IPS-18c (cell line): ENCODE results near the gene TGFB2.

Experiments
- H3K4me3 ChIP-seq: 2 replicates; pipeline ENCODE4 v1.7.0; 2013; ENCODE audit warnings: low read depth, mild to moderate bottlenecking, low read length, moderate library complexity; ENCODE audit not compliant: insufficient read depth
- H3K9me3 ChIP-seq: one replicate; pipeline ENCODE4 v1.6.1; 2013; ENCODE audit warnings: mild to moderate bottlenecking, low read length, moderate library complexity; ENCODE audit not compliant: control insufficient read depth, insufficient read depth

The TGFB2 gene

GRCh38 chr1:218459450-218459849 lies 114.3 kb downstream of the TGFB2 start:
- Histone ChIP-seq H3K4me3 (no peak overlapping the region), H3K9me3 (no peaks in the 10 kb centered on the region)

DNA sequence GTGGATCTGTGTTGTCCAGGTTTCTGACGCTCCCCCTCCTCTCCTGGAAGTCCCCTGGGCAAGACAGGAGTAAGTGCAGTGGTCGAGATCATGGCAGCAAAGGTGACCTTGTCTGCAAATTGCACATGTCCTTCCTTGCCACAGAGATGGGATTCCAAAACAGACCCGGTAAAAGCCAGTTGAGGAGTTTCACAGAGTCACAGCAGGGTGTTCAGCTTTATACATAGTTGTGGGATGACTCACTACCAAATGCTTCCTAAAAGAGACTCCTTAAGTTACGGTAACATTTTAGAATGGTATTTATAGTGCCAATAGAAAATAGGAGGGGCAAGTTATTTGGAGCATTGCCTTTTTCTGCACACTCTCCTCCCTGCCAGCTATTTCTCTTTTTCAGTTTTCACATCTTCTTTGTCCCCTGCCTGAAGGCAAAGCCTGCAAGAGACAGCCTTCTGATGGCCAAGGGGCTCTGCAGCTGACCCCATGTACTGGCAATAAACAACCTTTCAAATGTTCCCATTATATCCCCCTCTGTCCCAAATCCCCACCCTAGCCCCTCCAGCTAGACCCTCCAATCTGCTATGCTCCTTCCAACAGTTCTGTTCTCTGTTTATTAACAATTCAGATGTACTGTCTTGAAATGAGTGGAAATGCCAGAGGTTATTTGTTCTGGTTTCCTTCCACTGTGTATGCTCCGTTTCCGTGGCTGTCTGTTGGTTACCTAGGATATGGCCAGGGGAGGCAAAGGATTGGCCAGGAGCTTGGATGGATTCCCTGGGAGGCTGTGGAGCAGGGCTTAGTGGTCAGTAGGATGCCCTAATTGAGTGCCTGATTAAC lies 115.0 kb downstream of the TGFB2 start:
- Histone ChIP-seq H3K4me3 (no peak overlapping the region), H3K9me3 (no peaks in the 10 kb centered on the region)

GRCh38 chr1:218461351-218461750 lies 116.2 kb downstream of the TGFB2 start:
- no peaks in the 10 kb centered on the region for H3K9me3 ChIP-seq
- no peak overlapping the region for H3K4me3 ChIP-seq

DNA sequence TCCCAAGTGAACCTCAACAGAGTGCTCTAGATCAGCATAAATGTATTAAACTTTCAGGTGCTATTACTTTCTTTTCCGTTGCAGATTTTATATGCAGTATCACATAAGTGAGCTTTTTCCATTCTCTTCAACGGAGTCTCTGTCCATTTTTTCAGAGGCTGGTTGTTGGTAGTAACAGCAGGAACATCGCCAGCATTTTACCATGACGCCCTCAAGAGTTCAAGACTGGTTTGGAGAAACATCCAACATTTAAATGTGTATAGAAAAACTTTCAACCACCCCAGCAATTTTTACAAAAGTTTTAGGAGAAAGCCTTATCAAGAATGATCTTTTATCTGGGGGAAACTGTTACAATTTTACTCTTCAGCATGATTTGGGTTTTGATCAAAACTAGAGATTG lies 117.0 kb downstream of the TGFB2 start:
- H3K9me3 ChIP-seq = no peaks in the 10 kb centered on the region
- H3K4me3 ChIP-seq = no peak overlapping the region

GRCh38 chr1:218462587-218462986 lies 117.5 kb downstream of the TGFB2 start:
- Histone ChIP-seq H3K4me3 (no peak overlapping the region), H3K9me3 (no peaks in the 10 kb centered on the region)

DNA sequence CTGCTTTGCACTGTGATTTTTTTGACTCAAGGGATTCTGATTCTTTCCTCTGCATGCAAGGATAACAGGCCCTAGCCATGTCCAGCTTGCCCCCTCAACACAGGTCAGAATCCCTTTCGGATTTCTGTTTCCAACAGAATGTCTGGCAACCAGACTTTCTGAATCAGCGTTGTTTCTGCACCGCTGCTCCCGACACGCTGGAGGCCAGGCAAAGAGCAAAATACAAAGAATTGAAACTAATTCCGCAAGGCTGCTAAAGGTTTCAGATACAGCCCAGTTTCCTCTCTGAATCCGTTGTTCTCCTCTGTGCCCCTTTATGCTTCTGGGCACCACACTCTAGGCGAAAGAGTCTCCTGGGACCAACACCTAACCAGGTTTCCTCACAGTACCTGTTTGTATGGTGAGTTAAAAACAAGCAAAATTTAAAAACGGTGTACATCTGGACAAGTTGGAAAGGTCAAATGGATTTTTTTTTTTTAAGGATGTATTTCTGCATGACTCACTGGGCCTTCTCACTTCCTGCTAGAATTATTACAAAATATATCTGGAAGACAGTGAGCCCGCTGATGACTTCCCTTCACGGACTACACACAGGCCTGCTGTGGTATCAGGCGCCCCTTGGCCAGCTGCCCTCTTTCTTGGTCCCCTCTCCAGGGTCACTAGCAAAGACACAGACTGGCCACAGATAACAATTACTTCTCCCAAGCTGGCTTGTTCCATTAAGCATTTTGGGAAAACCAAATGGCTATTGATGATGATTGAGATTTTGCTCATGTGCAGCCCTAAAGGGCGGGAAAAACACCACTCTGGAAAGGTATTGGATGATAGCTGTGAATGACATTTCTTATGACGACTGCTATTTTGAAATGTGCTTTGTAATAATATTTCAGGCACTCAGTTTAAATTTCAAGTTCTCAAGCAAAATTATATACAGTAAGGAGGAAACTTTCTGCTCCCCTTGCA lies 118.3 kb downstream of the TGFB2 start:
- no peaks in the 10 kb centered on the region for H3K9me3 ChIP-seq
- no peak overlapping the region for H3K4me3 ChIP-seq

- Histone ChIP-seq H3K4me3 (no peak overlapping the region), H3K9me3 (no peaks in the 10 kb centered on the region)
Observed at GRCh38 chr1:218464871-218465270, 119.7 kb downstream of the TGFB2 start.

DNA sequence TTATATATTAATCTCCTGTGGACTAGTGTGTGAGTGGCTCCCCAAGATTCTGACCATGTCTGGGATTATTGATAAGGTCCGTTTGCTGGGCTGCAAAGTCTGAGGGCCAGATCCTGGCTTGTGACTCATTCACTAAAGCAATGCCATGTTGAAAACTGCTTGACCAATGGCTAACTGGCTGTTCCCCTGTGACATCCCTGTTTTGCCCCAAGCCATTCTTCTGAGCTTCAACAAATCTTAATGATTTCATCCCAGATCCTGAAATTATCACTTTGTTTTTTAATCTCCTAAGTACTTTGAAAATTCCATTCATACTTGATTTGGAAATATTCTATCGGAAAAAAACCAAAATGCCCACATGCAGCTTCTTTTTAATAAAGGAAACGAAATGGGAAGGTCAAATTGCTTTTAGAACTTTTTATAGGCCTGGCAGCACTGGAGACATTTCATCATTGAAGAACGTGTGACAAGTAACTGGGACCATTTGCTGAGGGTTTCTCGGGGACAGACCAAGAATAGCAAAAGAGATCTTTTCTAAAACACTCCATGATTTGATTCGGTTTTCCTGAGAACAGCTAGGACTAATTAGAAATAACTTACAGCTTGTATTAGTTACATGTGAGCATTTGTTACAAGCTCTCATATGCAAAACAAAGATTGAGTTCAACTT lies 121.3 kb downstream of the TGFB2 start:
- H3K9me3 ChIP-seq = no peaks in the 10 kb centered on the region
- H3K4me3 ChIP-seq = no peak overlapping the region

DNA sequence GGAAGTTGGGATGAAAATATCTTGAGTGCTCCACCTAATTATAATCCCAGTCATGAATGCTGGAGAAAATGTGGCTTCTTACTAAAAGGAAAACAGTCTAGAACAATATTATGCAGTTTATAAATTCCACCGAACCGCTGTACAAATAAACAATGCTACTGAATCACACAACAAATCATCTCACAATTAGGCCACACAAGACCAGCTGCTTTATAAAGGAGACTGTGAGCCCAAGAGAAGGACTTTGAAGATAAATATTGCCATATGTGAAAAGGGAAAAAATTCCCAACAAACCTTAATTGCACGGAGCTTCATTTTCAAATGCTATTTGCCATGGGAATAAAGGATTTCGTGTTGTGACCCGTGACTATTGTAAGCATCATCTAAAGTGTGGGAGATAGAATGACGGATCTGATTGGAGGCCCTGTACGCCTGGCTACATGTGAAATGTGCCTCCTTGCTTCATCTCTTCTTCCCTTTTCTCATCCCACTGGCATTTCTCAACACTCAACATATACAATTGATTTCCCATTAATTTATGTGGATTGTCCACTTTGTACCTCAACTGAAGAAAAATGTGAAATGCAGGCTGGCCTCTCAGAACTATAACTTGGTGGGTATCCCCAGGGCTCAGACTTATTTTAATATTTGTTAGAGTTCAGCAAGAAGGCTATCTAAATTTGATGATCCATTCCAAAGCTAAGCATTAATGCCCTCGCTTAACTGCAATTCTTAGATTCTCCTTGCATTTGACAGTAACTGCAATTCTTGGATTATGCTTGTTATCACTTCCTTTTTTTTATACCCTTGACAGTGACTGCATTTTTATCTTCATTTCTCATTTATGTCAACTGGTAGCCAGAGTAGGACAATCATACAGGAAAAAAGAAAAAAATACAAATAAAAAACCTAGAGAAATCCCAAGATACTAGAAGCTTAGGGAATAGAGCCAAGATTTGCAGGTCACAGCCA lies 122.3 kb downstream of the TGFB2 start:
- no peaks in the 10 kb centered on the region for H3K9me3 ChIP-seq

GRCh38 chr1:218468711-218469110 lies 123.6 kb downstream of the TGFB2 start:
- Histone ChIP-seq H3K4me3 (no peak overlapping the region), H3K9me3 (no peaks in the 10 kb centered on the region)

More for the DNA sequence above, 122.3 kb downstream of the TGFB2 start:
- no peak overlapping the region for H3K4me3 ChIP-seq

DNA sequence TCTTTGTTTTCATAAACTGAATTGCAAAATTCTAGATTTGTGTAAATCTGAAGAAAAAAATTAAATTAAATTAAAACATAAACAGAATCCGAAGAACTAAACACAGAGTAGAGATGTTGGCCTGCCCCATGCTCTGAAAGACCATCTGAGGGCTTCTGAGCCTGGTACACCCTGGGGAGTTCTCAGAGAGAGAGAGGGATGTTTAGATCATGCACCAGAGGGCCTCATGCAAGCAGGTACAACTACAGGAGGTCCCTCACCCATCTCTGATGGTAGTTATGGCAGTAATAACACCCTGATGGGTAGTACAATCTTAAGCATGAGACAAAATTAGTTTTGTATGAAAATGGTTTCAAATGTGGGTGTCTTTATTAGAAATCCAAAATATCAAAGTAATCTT lies 127.7 kb downstream of the TGFB2 start:
- H3K9me3 ChIP-seq = no peaks in the 10 kb centered on the region
- no peak overlapping the region for H3K4me3 ChIP-seq

DNA sequence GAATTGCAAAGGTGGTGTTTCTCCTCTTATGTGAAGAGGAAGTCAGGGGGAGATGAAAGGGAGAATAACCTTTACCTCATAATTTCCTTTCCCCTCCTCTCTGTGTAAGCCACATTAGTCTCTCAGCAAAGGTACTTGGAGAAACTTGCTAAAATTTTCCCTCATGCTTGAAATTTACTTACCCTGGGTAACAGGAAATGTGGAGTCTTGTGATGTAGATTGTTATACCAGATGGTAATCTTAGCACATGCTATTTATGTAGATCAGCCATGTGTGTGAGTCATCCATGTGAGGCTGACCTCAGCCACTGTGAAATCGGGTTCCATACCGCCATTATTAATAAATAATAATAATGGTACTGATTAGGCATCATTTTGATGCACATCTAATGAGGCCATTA lies 128.4 kb downstream of the TGFB2 start:
- Histone ChIP-seq H3K9me3 (no peaks in the 10 kb centered on the region), H3K4me3 (no peak overlapping the region)

DNA sequence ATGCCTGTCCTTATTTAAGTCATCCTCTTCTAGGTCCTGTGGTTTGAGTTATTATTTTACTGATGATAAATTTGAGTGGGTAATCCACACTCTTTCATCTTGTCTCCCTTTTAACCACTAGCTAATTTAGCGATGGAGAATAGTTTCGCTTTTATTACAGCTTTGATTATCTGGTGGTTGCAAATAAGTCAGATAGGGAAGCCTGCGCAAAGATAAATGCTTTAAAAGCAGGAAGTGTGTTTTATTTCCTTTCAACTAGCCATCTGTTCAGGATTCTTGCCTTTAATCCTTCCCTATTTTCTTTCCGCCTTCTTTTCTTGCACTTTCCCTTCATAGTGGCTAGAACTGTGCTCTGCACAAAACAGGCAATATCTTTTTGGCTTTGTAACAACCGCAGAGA lies 129.0 kb downstream of the TGFB2 start:
- H3K4me3 ChIP-seq = no peak overlapping the region
- no peaks in the 10 kb centered on the region for H3K9me3 ChIP-seq

DNA sequence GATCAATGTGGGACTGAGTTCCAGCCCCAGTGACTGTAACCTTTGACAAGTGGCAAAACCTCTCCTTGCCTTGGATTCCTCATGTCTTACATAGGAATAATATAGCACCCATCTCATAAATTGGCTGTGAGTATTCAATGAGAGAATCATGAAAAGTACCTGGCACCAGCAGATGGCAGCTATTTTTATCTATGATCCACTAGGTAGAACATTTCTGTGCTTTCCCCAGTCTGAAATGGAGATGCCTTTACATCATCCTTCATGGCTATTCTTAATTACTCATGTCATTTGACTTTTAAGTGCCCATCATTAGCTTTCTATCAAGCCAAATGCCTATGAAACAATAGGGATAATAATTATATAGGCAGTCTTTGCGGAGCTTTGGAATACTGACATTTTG lies 130.1 kb downstream of the TGFB2 start:
- no peaks in the 10 kb centered on the region for H3K9me3 ChIP-seq
- H3K4me3 ChIP-seq = no peak overlapping the region

- no peaks in the 10 kb centered on the region for H3K9me3 ChIP-seq
- no peak overlapping the region for H3K4me3 ChIP-seq
Observed at GRCh38 chr1:218475699-218476098, 130.6 kb downstream of the TGFB2 start.

DNA sequence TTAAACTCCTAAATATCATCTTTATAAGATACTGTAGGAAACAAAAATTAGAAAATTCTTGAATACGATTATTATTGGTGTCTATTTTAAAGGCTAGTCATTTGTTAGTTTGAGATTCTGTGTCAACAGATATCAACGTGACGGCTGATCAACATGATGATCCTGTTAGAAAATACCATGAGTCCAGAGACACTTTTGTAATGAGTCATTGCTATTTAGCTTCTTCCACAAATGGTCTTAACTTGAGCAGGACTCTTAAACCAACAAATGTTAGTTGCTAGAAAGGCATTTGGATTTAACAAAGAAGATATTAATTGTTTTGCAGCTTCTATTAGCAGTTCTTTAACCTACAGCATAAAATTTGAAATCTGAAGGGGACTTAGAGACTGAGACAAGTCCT lies 131.2 kb downstream of the TGFB2 start:
- Histone ChIP-seq H3K9me3 (no peaks in the 10 kb centered on the region), H3K4me3 (no peak overlapping the region)

- H3K9me3 ChIP-seq = no peaks in the 10 kb centered on the region
- H3K4me3 ChIP-seq = no peak overlapping the region
Observed at GRCh38 chr1:218478336-218478735, 133.2 kb downstream of the TGFB2 start.
